Measurements from ENCODE around the gene CCIN. TPM values are rescaled to one million over a fixed set of nuclear protein-coding genes. Genes with fewer than 3 reads are reported as not detected.
A peak's percentile ranks its signal among the peaks of the same experiment; 100 is the strongest.

Gene CCIN
- total and polyA plus RNA-seq, 2 of the 13 experiments (the other 11 are each of a cell fraction or from before 2014, with no cell fraction given), result not detected

GRCh38 chr9:36207546-36208012 lies 38.4 kb downstream of the CCIN start (continued):
- TF ChIP-seq CREB1 (IDR thresholded peaks at IDR 0.05) (no peak), CREB1 (CRISPR knock-in tag; IDR thresholded peaks at IDR 0.05) (peak; percentile 30; the same call in 1 of the 2 replicates), GATAD2A (CRISPR knock-in tag; IDR thresholded peaks at IDR 0.05) (peak; percentile 86), SIN3A (IDR thresholded peaks at IDR 0.05; ENCODE audit: borderline replicate concordance, low read depth, low read length) (0 out of 2 replicates have a peak, but pooled peaks have one; percentile 55), ZGPAT (CRISPR knock-in tag; IDR thresholded peaks at IDR 0.05) (peak; percentile 47; the same call in 1 of the 2 replicates), ZBTB7B (CRISPR knock-in tag; IDR thresholded peaks at IDR 0.05) (no peak), MIER2 (CRISPR knock-in tag; IDR thresholded peaks at IDR 0.05) (0 out of 2 replicates have a peak, but pooled peaks have one; percentile 19), ZNF605 (CRISPR knock-in tag; IDR thresholded peaks at IDR 0.05) (peak; percentile 61; the same call in 1 of the 2 replicates), PPARG (CRISPR knock-in tag; conservative IDR thresholded peaks at IDR 0.05) (0 out of 2 replicates have a peak, but pooled peaks have one; percentile 25), NFE2L2 (IDR thresholded peaks at IDR 0.05; ENCODE audit: low read length) (peak; percentile 83), FOXA3 (CRISPR knock-in tag; IDR thresholded peaks at IDR 0.05) (peak; percentile 40; the same call in 1 of the 2 replicates), ARID5B (CRISPR knock-in tag; IDR thresholded peaks at IDR 0.05) (peak; percentile 76), FOXP4 (CRISPR knock-in tag; IDR thresholded peaks at IDR 0.05) (peak; percentile 65), NFIC (IDR thresholded peaks at IDR 0.05; ENCODE audit: low read length) (peak; percentile 66; the same call in 1 of the 2 replicates), FOXP1 (IDR thresholded peaks at IDR 0.05) (no peak), FOXP1 (CRISPR knock-in tag; IDR thresholded peaks at IDR 0.05) (peak; percentile 58; the same call in 1 of the 2 replicates), HMG20B (CRISPR knock-in tag; conservative IDR thresholded peaks at IDR 0.05) (0 out of 2 replicates have a peak, but pooled peaks have one; percentile 20), ETV5 (CRISPR knock-in tag; IDR thresholded peaks at IDR 0.05; ENCODE audit: borderline replicate concordance) (0 out of 2 replicates have a peak, but pooled peaks have one; percentile 15), RELA (CRISPR knock-in tag; IDR thresholded peaks at IDR 0.05) (no peak), HNF4A (CRISPR knock-in tag; IDR thresholded peaks at IDR 0.05) (peak; percentile 51), NR0B2 (CRISPR knock-in tag; IDR thresholded peaks at IDR 0.05) (no peak), ZNF264 (CRISPR knock-in tag; IDR thresholded peaks at IDR 0.05) (0 out of 2 replicates have a peak, but pooled peaks have one; percentile 20), KAT8 (CRISPR knock-in tag; IDR thresholded peaks at IDR 0.05) (0 out of 2 replicates have a peak, but pooled peaks have one; percentile 28), TFDP2 (CRISPR knock-in tag; IDR thresholded peaks at IDR 0.05) (0 out of 2 replicates have a peak, but pooled peaks have one; percentile 51)

All from HepG2 (cell line).